ENCODE data around the gene GDF9.

GDF9 gene

DNA sequence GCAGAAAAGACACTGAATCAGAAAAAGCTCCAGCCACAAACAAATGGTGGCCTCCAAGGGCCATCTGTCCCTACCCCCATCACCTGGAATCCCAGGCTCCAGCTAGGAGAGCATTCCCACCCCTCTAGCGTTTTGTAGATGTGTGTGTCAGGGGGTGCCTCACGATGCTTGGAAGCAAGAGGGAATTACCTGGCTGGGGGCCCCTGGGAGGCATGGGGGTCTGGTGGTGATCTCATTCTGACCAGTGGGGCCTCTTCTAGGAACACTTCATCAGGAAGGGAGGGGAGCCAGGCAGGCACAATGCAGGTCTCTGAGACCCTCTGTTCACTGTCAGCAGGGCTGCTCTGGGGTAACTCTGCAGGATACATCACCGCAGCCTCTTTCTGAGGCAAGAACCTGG lies 41.8 kb downstream of the GDF9 start:
- in situ Hi-C loops (cut with MboI; ENCODE audit: low sequenced_read_pairs, unreplicated experiment), result loop anchor here (10.0 kb wide), 1 partner anchor 440 kb away; no protein-coding TSS in a partner anchor
- DNase-seq (ENCODE audit: low spot score), result no peak
- TF ChIP-seq, protein P1, sequence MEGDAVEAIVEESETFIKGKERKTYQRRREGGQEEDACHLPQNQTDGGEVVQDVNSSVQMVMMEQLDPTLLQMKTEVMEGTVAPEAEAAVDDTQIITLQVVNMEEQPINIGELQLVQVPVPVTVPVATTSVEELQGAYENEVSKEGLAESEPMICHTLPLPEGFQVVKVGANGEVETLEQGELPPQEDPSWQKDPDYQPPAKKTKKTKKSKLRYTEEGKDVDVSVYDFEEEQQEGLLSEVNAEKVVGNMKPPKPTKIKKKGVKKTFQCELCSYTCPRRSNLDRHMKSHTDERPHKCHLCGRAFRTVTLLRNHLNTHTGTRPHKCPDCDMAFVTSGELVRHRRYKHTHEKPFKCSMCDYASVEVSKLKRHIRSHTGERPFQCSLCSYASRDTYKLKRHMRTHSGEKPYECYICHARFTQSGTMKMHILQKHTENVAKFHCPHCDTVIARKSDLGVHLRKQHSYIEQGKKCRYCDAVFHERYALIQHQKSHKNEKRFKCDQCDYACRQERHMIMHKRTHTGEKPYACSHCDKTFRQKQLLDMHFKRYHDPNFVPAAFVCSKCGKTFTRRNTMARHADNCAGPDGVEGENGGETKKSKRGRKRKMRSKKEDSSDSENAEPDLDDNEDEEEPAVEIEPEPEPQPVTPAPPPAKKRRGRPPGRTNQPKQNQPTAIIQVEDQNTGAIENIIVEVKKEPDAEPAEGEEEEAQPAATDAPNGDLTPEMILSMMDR (IDR thresholded peaks at IDR 0.05; ENCODE audit: borderline replicate concordance, control extremely low read depth, extremely low read depth, insufficient read depth, missing control alignments), result no peak

DNA sequence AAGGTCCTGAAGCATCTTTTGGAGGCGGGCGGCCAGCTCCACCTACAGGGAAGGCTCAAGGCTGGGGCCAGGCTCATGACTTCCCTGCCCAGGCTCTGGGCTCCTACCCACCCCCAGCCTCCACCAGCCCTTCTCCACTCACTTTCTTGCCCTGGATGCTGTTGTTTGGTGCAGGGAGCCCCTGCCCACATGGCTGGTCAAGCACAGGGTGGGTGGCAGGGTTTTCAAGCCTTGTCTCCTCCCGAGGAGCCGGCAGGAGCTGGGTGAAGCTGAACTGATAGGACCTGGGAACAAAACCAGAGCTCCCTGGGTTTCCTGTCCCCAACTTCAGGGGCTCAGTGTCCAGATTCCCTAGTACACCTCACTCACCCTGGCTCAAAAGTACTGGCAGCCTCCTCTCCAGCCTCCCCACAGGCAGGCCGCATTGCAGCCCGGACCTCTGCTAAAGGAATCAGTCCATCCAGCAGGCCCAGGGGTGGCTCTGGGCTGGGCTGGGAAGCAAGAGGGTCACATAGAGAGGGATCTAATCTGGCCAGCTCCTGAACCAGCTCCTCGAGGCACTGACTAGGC lies 42.7 kb downstream of the GDF9 start:
- in situ Hi-C loops (cut with MboI; ENCODE audit: low sequenced_read_pairs, unreplicated experiment), result loop anchor here (10.0 kb wide), 1 partner anchor 439 kb away; no protein-coding TSS in a partner anchor
- DNase-seq (ENCODE audit: low spot score), result no peak
- TF ChIP-seq, protein P1 (IDR thresholded peaks at IDR 0.05; ENCODE audit: borderline replicate concordance, control extremely low read depth, extremely low read depth, insufficient read depth, missing control alignments), result no peak

DNA sequence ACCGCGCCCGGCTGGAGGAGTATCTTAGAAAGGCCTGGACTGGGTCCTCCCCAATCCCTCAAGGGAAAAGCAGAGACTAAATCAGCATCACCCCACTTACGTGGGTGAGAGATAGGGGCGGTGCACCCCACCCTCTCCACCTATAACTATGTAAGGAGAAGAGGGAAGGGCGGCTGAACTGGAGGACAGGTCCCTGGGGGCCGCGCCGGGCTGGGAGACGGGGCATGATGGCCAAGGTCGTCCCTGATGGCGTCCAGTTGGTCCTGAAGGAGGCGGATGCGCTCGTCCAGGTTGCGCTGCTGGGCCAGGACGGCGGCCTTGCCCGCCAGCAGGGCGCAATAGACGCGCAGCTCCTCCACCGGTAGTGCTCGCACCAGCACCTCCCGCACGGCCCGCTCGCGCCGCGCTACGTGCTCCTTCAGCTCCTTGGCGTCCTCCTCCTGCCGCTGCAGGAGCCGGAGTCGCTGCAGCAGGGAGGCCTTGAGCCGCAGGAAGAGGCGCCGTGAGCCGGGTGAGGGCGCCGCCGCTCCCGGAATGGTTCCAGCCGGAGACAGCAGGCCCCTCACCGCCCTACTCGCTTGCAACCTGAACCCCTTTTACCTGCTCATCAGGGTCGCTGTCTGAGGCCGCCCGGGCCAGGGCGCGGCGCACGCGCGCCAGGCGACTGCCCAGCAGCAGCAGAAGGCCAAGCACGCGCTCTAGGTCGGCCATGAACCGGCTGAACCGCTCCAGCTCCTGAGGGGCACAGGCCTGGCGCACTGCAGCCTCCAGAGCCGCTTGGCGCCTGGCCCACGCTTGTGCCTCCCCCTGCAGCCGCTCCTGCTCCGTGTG lies 43.4 kb downstream of the GDF9 start:
- peak; percentile 43 for DNase-seq (ENCODE audit: low spot score)
- TF ChIP-seq, protein P1 (IDR thresholded peaks at IDR 0.05; ENCODE audit: borderline replicate concordance, control extremely low read depth, extremely low read depth, insufficient read depth, missing control alignments), result no peak
- in situ Hi-C loops (cut with MboI; ENCODE audit: low sequenced_read_pairs, unreplicated experiment), result loop anchor here (10.0 kb wide), 1 partner anchor 438 kb away; no protein-coding TSS in a partner anchor

- no peak for DNase-seq (ENCODE audit: low spot score)
- in situ Hi-C loops (cut with MboI; ENCODE audit: low sequenced_read_pairs, unreplicated experiment), result loop anchor here (10.0 kb wide), 1 partner anchor 437 kb away; no protein-coding TSS in a partner anchor
- TF ChIP-seq, protein P1 (IDR thresholded peaks at IDR 0.05; ENCODE audit: borderline replicate concordance, control extremely low read depth, extremely low read depth, insufficient read depth, missing control alignments), result no peak
Measured at GRCh38 chr5:132821791-132822190, 44.5 kb downstream of the GDF9 start.

- in situ Hi-C loops (cut with MboI; ENCODE audit: low sequenced_read_pairs, unreplicated experiment), result loop anchor here (10.0 kb wide), 1 partner anchor 437 kb away; no protein-coding TSS in a partner anchor
- DNase-seq (ENCODE audit: low spot score), result no peak
- TF ChIP-seq, protein P1 (IDR thresholded peaks at IDR 0.05; ENCODE audit: borderline replicate concordance, control extremely low read depth, extremely low read depth, insufficient read depth, missing control alignments), result no peak
Measured at GRCh38 chr5:132821350-132821749, 44.9 kb downstream of the GDF9 start.

- DNase-seq (ENCODE audit: low spot score), result peak; percentile 90
- in situ Hi-C loops (cut with MboI; ENCODE audit: low sequenced_read_pairs, unreplicated experiment), result loop anchor here (10.0 kb wide), 1 partner anchor 435 kb away; no protein-coding TSS in a partner anchor
Measured at GRCh38 chr5:132820162-132820754, 46.0 kb downstream of the GDF9 start.

More at GRCh38 chr5:132820162-132820754, 46.0 kb downstream of the GDF9 start:
- TF ChIP-seq, protein P1 (IDR thresholded peaks at IDR 0.05; ENCODE audit: borderline replicate concordance, control extremely low read depth, extremely low read depth, insufficient read depth, missing control alignments), result peak; percentile 89
